Prostate gland (tissue), 2 donors: Measurements from ENCODE around the gene TNFRSF1B.

ENCODE experiments used
- POLR2A ChIP-seq: fragments of 450-650 bp; IDR thresholded peaks from one replicate; pipeline ENCODE4 v1.6.1; 2016; ENCODE audit warnings: antibody characterized with exemption, mild to moderate bottlenecking
- POLR2AphosphoS5 ChIP-seq: sonication (generic); formaldehyde crosslinking; IDR thresholded peaks from one replicate; pipeline ENCODE4 v1.6.1; 2017; ENCODE audit warnings: antibody characterized with exemption
- TF ChIP-seq, protein P1 (sequence below), 4 experiments: fragments of 200-600 bp in 2 of 4; fragments of 450-650 bp in 2 of 4; sonication (generic) in 2 of 4; IDR thresholded peaks; 1 replicate in 3 of 4; 2 replicates in 1 of 4; pipeline ENCODE4 v1.5.1; 2016 to 2019; ENCODE audit warnings: antibody characterized with exemption in 4 of 4, mild to moderate bottlenecking in 2 of 4, moderate library complexity in 2 of 4

DNA sequence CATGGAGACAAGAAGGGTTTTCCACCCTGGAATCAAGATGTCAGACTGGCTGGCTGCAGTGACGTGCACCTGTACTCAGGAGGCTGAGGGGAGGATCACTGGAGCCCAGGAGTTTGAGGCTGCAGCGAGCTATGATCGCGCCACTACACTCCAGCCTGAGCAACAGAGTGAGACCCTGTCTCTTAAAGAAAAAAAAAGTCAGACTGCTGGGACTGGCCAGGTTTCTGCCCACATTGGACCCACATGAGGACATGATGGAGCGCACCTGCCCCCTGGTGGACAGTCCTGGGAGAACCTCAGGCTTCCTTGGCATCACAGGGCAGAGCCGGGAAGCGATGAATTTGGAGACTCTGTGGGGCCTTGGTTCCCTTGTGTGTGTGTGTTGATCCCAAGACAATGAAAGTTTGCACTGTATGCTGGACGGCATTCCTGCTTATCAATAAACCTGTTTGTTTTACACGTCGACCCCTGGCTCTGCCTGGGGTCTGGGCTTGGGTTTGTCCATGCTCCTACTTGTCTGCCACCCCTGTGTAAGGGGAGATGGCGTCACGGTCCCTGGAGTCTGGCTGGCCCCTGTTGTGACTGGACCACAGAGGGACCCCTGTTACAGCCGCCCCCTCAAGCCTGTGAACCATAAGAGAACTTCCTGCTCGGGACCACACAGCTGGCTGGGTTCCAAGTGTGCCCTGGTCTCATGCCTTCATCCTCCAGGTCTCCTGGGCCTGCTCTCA is 42.1 kb downstream of the TNFRSF1B start:
- TF ChIP-seq, protein P1, sequence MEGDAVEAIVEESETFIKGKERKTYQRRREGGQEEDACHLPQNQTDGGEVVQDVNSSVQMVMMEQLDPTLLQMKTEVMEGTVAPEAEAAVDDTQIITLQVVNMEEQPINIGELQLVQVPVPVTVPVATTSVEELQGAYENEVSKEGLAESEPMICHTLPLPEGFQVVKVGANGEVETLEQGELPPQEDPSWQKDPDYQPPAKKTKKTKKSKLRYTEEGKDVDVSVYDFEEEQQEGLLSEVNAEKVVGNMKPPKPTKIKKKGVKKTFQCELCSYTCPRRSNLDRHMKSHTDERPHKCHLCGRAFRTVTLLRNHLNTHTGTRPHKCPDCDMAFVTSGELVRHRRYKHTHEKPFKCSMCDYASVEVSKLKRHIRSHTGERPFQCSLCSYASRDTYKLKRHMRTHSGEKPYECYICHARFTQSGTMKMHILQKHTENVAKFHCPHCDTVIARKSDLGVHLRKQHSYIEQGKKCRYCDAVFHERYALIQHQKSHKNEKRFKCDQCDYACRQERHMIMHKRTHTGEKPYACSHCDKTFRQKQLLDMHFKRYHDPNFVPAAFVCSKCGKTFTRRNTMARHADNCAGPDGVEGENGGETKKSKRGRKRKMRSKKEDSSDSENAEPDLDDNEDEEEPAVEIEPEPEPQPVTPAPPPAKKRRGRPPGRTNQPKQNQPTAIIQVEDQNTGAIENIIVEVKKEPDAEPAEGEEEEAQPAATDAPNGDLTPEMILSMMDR (IDR thresholded peaks at IDR 0.05), result peak; percentile 91 to 98 (median 95)
- no peak for TF ChIP-seq POLR2A
- TF ChIP-seq POLR2AphosphoS5, result peak; percentile 43
